Gastrocnemius medialis (tissue), 4 donors: ENCODE results near the gene ITGB2.

Source experiments
- POLR2A ChIP-seq, 2 donors: fragments of 450-650 bp; IDR thresholded peaks; one replicate each; pipeline ENCODE4 v1.6.1; 2017; ENCODE audit warnings: antibody characterized with exemption in 2 of 2, mild to moderate bottlenecking in 2 of 2, moderate library complexity in 2 of 2
- TF ChIP-seq, protein P1 (sequence below), 5 experiments: fragments of 450-650 bp in 3 of 5; fragments of 200-600 bp in 2 of 5; sonication (generic) in 2 of 5; IDR thresholded peaks in 4 of 5; conservative IDR thresholded peaks in 1 of 5; 1 replicate in 4 of 5; 2 replicates in 1 of 5; pipeline ENCODE4 v1.5.1; 2016 to 2019; ENCODE audit warnings: antibody characterized with exemption in 5 of 5, mild to moderate bottlenecking in 3 of 5, moderate library complexity in 3 of 5

DNA sequence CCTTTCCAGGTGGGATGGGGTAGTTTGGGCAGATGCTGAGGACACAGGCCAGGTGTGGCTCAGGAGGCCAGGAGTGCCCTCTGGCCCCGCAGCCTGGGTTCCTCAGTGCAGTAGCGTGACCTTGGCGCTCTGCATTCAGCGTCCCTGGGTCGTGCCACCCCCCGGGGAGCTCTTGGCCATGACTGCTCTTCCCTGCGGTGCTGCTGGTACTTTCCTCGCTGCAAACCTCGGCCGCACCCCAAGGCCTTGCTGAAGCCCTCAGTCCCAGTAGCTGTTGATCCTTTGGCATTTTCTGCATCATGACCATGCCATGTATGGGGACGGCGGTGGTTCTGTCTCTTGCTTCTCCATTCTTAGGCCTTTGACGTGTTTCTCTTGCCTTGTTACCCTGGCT is 32.9 kb upstream of the ITGB2 start:
- TF ChIP-seq, protein P1, sequence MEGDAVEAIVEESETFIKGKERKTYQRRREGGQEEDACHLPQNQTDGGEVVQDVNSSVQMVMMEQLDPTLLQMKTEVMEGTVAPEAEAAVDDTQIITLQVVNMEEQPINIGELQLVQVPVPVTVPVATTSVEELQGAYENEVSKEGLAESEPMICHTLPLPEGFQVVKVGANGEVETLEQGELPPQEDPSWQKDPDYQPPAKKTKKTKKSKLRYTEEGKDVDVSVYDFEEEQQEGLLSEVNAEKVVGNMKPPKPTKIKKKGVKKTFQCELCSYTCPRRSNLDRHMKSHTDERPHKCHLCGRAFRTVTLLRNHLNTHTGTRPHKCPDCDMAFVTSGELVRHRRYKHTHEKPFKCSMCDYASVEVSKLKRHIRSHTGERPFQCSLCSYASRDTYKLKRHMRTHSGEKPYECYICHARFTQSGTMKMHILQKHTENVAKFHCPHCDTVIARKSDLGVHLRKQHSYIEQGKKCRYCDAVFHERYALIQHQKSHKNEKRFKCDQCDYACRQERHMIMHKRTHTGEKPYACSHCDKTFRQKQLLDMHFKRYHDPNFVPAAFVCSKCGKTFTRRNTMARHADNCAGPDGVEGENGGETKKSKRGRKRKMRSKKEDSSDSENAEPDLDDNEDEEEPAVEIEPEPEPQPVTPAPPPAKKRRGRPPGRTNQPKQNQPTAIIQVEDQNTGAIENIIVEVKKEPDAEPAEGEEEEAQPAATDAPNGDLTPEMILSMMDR (IDR thresholded peaks at IDR 0.05 in 4 of 5, conservative IDR thresholded peaks at IDR 0.05 in 1 of 5), result no peak
- no peak for TF ChIP-seq POLR2A (IDR thresholded peaks at IDR 0.05)
